Endothelial cell of umbilical vein (primary cell): Measurements from ENCODE around the gene RASGEF1C. TPM values are rescaled to one million over a fixed set of nuclear protein-coding genes. Genes with fewer than 3 reads are reported as not detected.

Experiments
- BruUV-seq: library from RNA; stranded (reverse); fragments of 400-500 nt; replicated peaks from 2 replicates; lab custom pipeline; 2021; lab: Mats Ljungman, UMichigan
- CTCF ChIA-PET: fragments of 300-600, 350-600 bp; sonication (Branson Sonifier 250); formaldehyde crosslinking; loops from one replicate; lab custom pipeline; 2021; ENCODE audit warnings: antibody characterized with exemption, inconsistent platforms; lab: Charles Lee
- POLR2A ChIA-PET: fragments of 300-600, 350-600 bp; sonication (Branson Sonifier 250); formaldehyde crosslinking; loops from one replicate; lab custom pipeline; 2021; ENCODE audit warnings: antibody characterized with exemption, inconsistent platforms; lab: Charles Lee
- DNase-seq: peaks from one replicate; pipeline ENCODE4 v3.0.0-alpha.2; 2011; ENCODE audit warnings: low read depth, low spot score
- FAIRE-seq: peaks from 2 replicates; lab custom pipeline; 2011; peaks lifted over from hg19 to GRCh38; lab: Jason Lieb, UNC
- H2AFZ ChIP-seq: 2 replicates; pipeline ENCODE4 v1.6.0; 2012; ENCODE audit warnings: low read depth, low read length, control low read depth, inconsistent platforms
- H3K27ac ChIP-seq: 2 replicates; pipeline ENCODE4 v1.5.1; 2011; ENCODE audit warnings: low read depth, mild to moderate bottlenecking, control low read depth, low read length, moderate library complexity; ENCODE audit not compliant: insufficient read depth
- H3K27me3 ChIP-seq, 2 experiments: 2 replicates each; pipeline versions ENCODE4 v1.6.0 to v1.6.1; 2011; ENCODE audit warnings: low read length in 2 of 2, mixed read lengths in 1 of 2; ENCODE audit not compliant: control insufficient read depth in 2 of 2, insufficient read depth in 2 of 2
- H3K36me3 ChIP-seq, 2 experiments: 2 replicates in 1 of 2; 3 replicates in 1 of 2; pipeline ENCODE4 v1.5.1; 2011; ENCODE audit warnings: low read length in 2 of 2, mild to moderate bottlenecking in 1 of 2, moderate library complexity in 1 of 2; ENCODE audit not compliant: control insufficient read depth in 2 of 2, insufficient read depth in 2 of 2; ENCODE audit errors: extremely low read depth in 1 of 2
- H3K4me1 ChIP-seq: 3 replicates; pipeline ENCODE4 v1.5.1; 2011; ENCODE audit warnings: mild to moderate bottlenecking, low read length; ENCODE audit not compliant: control insufficient read depth, insufficient read depth; ENCODE audit errors: extremely low read depth
- H3K4me2 ChIP-seq: 2 replicates; pipeline ENCODE4 v1.6.1; 2011; ENCODE audit warnings: low read length, control low read depth, mixed read lengths; ENCODE audit not compliant: insufficient read depth
- H3K4me3 ChIP-seq, 3 experiments: fragments of 200-600 bp in 1 of 3; sonication (generic), shearing (Covaris generic) in 1 of 3; replicated peaks in 1 of 3; 2 replicates each; pipeline ENCODE4 v1.5.1; 2011 to 2016; ENCODE audit warnings: control low read depth in 3 of 3, low read length in 3 of 3, mild to moderate bottlenecking in 2 of 3, inconsistent platforms in 1 of 3, low read depth in 1 of 3, moderate library complexity in 1 of 3; ENCODE audit not compliant: insufficient read depth in 1 of 3
- H3K79me2 ChIP-seq: 2 replicates; pipeline ENCODE4 v1.6.0; 2012; ENCODE audit warnings: low read length, inconsistent platforms; ENCODE audit not compliant: control insufficient read depth, insufficient read depth
- H3K9ac ChIP-seq: replicated peaks from 2 replicates; pipeline ENCODE3; 2011; ENCODE audit warnings: low read length, control low read depth; ENCODE audit not compliant: insufficient read depth; ENCODE audit errors: extremely low read depth
- H3K9me1 ChIP-seq: replicated peaks from 3 replicates; pipeline ENCODE4 v1.6.0; 2011; ENCODE audit warnings: mild to moderate bottlenecking, low read length; ENCODE audit not compliant: control insufficient read depth, insufficient read depth; ENCODE audit errors: extremely low read depth
- H3K9me3 ChIP-seq: replicated peaks from 2 replicates; pipeline ENCODE4 v1.5.1; 2012; ENCODE audit warnings: low read length, inconsistent platforms; ENCODE audit not compliant: control insufficient read depth, insufficient read depth
- H4K20me1 ChIP-seq: replicated peaks from 2 replicates; pipeline ENCODE3; 2011; ENCODE audit warnings: mild to moderate bottlenecking, low read length; ENCODE audit not compliant: control insufficient read depth, insufficient read depth; ENCODE audit errors: extremely low read depth
- EZH2 ChIP-seq: IDR thresholded peaks from 2 replicates; pipeline ENCODE4 v1.6.1; 2012; ENCODE audit warnings: borderline replicate concordance, low read depth, mild to moderate bottlenecking, moderate library complexity, low read length, inconsistent platforms; ENCODE audit not compliant: severe bottlenecking
- FOS ChIP-seq: IDR thresholded peaks from 2 replicates; pipeline ENCODE4 v1.6.1; 2011; ENCODE audit warnings: mild to moderate bottlenecking, low read length, moderate library complexity, borderline replicate concordance; ENCODE audit not compliant: insufficient read depth
- GATA2 ChIP-seq: IDR thresholded peaks from 2 replicates; pipeline ENCODE4 v1.7.0; 2011; ENCODE audit warnings: low read depth, mild to moderate bottlenecking, moderate library complexity, mixed read lengths, low read length; ENCODE audit not compliant: insufficient read length, insufficient read depth
- MYC ChIP-seq: IDR thresholded peaks from one replicate; pipeline ENCODE4 v1.6.1; 2011; ENCODE audit warnings: mild to moderate bottlenecking, low read depth, low read length
- dilution Hi-C: fragments of 300-500 bp; cut with MboI; formaldehyde crosslinking; loops from one replicate; pipeline ENCODE4 v1.15.0; 2019; ENCODE audit warnings: low sequenced_read_pairs; ENCODE audit not compliant: extremely low pct_ligation_motif_present
- intact Hi-C: fragments of 100-400 bp; cut with micrococcal nuclease; formaldehyde crosslinking; loops from one replicate; pipeline ENCODE4 v1.10.0; 2022
- polyA plus RNA-seq, 4 experiments: library from polyadenylated mRNA; depleted of rRNA in 3 of 4; stranded (reverse) in 3 of 4; unstranded in 1 of 4; fragments of >200 nt; gene quantifications; 2 replicates each; pipeline versions ENCODE4 v1.2.1 to v1.2.3, GENCODE V29; 2011 to 2012; ENCODE audit warnings: missing spikeins in 1 of 4
- total RNA-seq: library from RNA; stranded (reverse); gene quantifications from 2 replicates; pipeline ENCODE4 v1.2.3, GENCODE V29; 2021
- TF ChIP-seq, protein P1 (sequence below), 2 donors: IDR thresholded peaks; 1 replicate in 1 of 2; 2 replicates in 1 of 2; pipeline ENCODE4 v1.5.1; 2011; ENCODE audit warnings: low read length in 2 of 2, mild to moderate bottlenecking in 2 of 2, moderate library complexity in 2 of 2, control low read depth in 1 of 2, inconsistent platforms in 1 of 2, low read depth in 1 of 2; ENCODE audit not compliant: insufficient read depth in 1 of 2; ENCODE audit errors: extremely low read depth in 1 of 2
- TF ChIP-seq, protein P2 (sequence below): IDR thresholded peaks from 2 replicates; pipeline ENCODE4 v1.6.1; 2011; ENCODE audit not compliant: insufficient read depth, insufficient read length

The RASGEF1C gene
- total and polyA plus RNA-seq, 2 donors (not counting 3 experiments of a cell fraction or from before 2014, with no cell fraction given) = not detected

DNA sequence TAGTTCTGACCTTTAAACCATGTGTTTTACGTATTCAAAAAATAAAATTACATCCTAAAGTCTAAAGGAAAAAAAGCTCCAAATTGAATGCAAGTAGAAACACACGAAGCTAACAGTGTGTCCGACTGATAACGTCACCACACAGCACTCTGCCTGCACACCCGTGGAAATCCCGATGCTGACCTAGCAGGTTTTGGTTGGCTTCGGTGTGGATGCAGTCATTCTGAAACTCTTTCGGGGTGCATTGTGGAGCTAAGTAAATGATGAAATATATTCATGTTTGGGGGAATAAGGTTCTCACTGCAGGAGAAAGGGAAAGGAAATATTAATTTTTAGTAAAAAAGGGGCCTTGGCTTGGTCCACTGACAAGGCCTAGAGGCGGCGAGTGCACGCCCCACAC, 2.0 kb downstream of the RASGEF1C start:
- DNase-seq (no peak), FAIRE-seq (no peak)
- Histone ChIP-seq H3K27me3 (peaks cover 10 to 21% of the 10 kb centered on the region in 2 experiments), H2AFZ (no peak overlapping the region), H3K79me2 (no peaks in the 10 kb centered on the region), H3K27ac (no peak overlapping the region), H3K9me1 (no peaks in the 10 kb centered on the region), H3K4me3 (no peak overlapping the region), H3K4me1 (peaks cover 3% of the 10 kb centered on the region), H3K9me3 (no peaks in the 10 kb centered on the region), H3K9ac (no peak overlapping the region), H3K36me3 (no peaks in the 10 kb centered on the region), H4K20me1 (no peaks in the 10 kb centered on the region), H3K4me2 (no peak overlapping the region)
- TF ChIP-seq, protein P1, sequence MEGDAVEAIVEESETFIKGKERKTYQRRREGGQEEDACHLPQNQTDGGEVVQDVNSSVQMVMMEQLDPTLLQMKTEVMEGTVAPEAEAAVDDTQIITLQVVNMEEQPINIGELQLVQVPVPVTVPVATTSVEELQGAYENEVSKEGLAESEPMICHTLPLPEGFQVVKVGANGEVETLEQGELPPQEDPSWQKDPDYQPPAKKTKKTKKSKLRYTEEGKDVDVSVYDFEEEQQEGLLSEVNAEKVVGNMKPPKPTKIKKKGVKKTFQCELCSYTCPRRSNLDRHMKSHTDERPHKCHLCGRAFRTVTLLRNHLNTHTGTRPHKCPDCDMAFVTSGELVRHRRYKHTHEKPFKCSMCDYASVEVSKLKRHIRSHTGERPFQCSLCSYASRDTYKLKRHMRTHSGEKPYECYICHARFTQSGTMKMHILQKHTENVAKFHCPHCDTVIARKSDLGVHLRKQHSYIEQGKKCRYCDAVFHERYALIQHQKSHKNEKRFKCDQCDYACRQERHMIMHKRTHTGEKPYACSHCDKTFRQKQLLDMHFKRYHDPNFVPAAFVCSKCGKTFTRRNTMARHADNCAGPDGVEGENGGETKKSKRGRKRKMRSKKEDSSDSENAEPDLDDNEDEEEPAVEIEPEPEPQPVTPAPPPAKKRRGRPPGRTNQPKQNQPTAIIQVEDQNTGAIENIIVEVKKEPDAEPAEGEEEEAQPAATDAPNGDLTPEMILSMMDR (IDR thresholded peaks at IDR 0.05; ENCODE audit: extremely low read depth in 1 of 2, insufficient read depth in 1 of 2, low read depth in 1 of 2, low read length in 2 of 2) = no peak
- TF ChIP-seq EZH2 (no peak), GATA2 (no peak), MYC (no peak), FOS (no peak)
- TF ChIP-seq, protein P2, sequence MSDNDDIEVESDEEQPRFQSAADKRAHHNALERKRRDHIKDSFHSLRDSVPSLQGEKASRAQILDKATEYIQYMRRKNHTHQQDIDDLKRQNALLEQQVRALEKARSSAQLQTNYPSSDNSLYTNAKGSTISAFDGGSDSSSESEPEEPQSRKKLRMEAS = no peak
- dilution Hi-C loops = no loop called here
- no TSS peak for BruUV-seq
- ChIA-PET POLR2A (no interaction called here), CTCF (interaction anchor here (0.9 to 1.4 kb wide), 2 partner anchors 8 to 122 kb away, joined by 3 to 4 read pairs; no protein-coding TSS in a partner anchor)
- intact Hi-C loops = no loop called here
